ENCODE data around the gene PIAS3. TPM values are rescaled to one million over a fixed set of nuclear protein-coding genes. Genes with fewer than 3 reads are reported as not detected.
"Not testable (repeated sequence)": the region's sequence is repeated elsewhere in the genome, so short reads cannot be mapped to it uniquely, and the experiment has no call there.

PIAS3 gene
- total and polyA plus RNA-seq, 2 donors from 2014 or later: 12.5 to 36.9 TPM

- TF ChIP-seq CTCF (IDR thresholded peaks at IDR 0.05; ENCODE audit: borderline replicate concordance, extremely low read depth, insufficient read depth): no peak
- peak within 1 kb of the TSS; percentile 12 to 84 (median 82) for H3K9ac ChIP-seq (ENCODE audit: low read length in 3 of 3)
- peaks cover 0 to 6% (median 0%) of the 10 kb centered on the region in 3 donors for H3K4me1 ChIP-seq (ENCODE audit: control insufficient read depth in 2 of 3, insufficient read depth in 2 of 3, low read depth in 1 of 3, low read length in 3 of 3)
- peak within 1 kb of the TSS; percentile 71 to 97 (median 73) for H3K4me3 ChIP-seq (ENCODE audit: low read length in 3 of 3)
- no peaks in the 10 kb centered on the region for H3K27me3 ChIP-seq (ENCODE audit: control insufficient read depth, insufficient read depth, low read length)
- FAIRE-seq: no peak
- no peaks in the 10 kb centered on the region for H3K9me3 ChIP-seq (ENCODE audit: control insufficient read depth in 2 of 3, insufficient read depth in 1 of 3, low read length in 3 of 3)
- peak; percentile 93 to 97 (median 96) for DNase-seq
- H3K36me3 ChIP-seq (ENCODE audit: control insufficient read depth in 2 of 3, insufficient read depth in 3 of 3, low read length in 3 of 3): peaks cover 11 to 23% (median 19%) of the 10 kb centered on the region in 3 donors
- intact Hi-C loops (cut with DNase I): no loop called here
- H3K27ac ChIP-seq (ENCODE audit: low read depth in 2 of 2, low read length in 2 of 2): peak within 1 kb of the TSS; percentile 83 to 85
These were observed 35.0 kb downstream of the PIAS3 start, which contains the start of the genes POLR3C and RNF115 for GRCh38 chr1:145823565-145824498. Gene POLR3C (plus strand): TSS chr1:145824200. CDS start chr1:145825777, 1,577 bp downstream. Gene RNF115 (minus strand): TSS chr1:145824095. CDS start chr1:145823873, 222 bp downstream.

- H3K9ac ChIP-seq (ENCODE audit: low read length in 3 of 3); H3K4me1 ChIP-seq (ENCODE audit: control insufficient read depth in 2 of 3, insufficient read depth in 2 of 3, low read depth in 1 of 3, low read length in 3 of 3); intact Hi-C loops (cut with DNase I); DNase-seq; FAIRE-seq; H3K27me3 ChIP-seq (ENCODE audit: control insufficient read depth, insufficient read depth, low read length); H3K9me3 ChIP-seq (ENCODE audit: control insufficient read depth in 2 of 3, insufficient read depth in 1 of 3, low read length in 3 of 3); H3K27ac ChIP-seq (ENCODE audit: low read depth in 2 of 2, low read length in 2 of 2); H3K4me3 ChIP-seq (ENCODE audit: low read length in 3 of 3): not testable (repeated sequence)
- peaks cover 10 to 13% (median 11%) of the 10 kb centered on the region in 3 donors for H3K36me3 ChIP-seq (ENCODE audit: control insufficient read depth in 2 of 3, insufficient read depth in 3 of 3, low read length in 3 of 3)
These were observed 36.0 kb downstream of the PIAS3 start for GRCh38 chr1:145822779-145823331.

- DNase-seq; FAIRE-seq; H3K27me3 ChIP-seq (ENCODE audit: control insufficient read depth, insufficient read depth, low read length); H3K4me3 ChIP-seq (ENCODE audit: low read length in 3 of 3); H3K9ac ChIP-seq (ENCODE audit: low read length in 3 of 3); H3K4me1 ChIP-seq (ENCODE audit: control insufficient read depth in 2 of 3, insufficient read depth in 2 of 3, low read depth in 1 of 3, low read length in 3 of 3); intact Hi-C loops (cut with DNase I); H3K9me3 ChIP-seq (ENCODE audit: control insufficient read depth in 2 of 3, insufficient read depth in 1 of 3, low read length in 3 of 3); H3K27ac ChIP-seq (ENCODE audit: low read depth in 2 of 2, low read length in 2 of 2); H3K36me3 ChIP-seq (ENCODE audit: control insufficient read depth in 2 of 3, insufficient read depth in 3 of 3, low read length in 3 of 3): not testable (repeated sequence)
These were observed 40.8 kb downstream of the PIAS3 start for GRCh38 chr1:145818095-145818494.

GRCh38 chr1:145812977-145813810 lies 45.7 kb downstream of the PIAS3 start:
- H3K4me3 ChIP-seq (ENCODE audit: low read length in 3 of 3); H3K36me3 ChIP-seq (ENCODE audit: control insufficient read depth in 2 of 3, insufficient read depth in 3 of 3, low read length in 3 of 3); intact Hi-C loops (cut with DNase I); H3K27ac ChIP-seq (ENCODE audit: low read depth in 2 of 2, low read length in 2 of 2); DNase-seq; H3K9ac ChIP-seq (ENCODE audit: low read length in 3 of 3); H3K4me1 ChIP-seq (ENCODE audit: control insufficient read depth in 2 of 3, insufficient read depth in 2 of 3, low read depth in 1 of 3, low read length in 3 of 3); H3K27me3 ChIP-seq (ENCODE audit: control insufficient read depth, insufficient read depth, low read length); FAIRE-seq; H3K9me3 ChIP-seq (ENCODE audit: control insufficient read depth in 2 of 3, insufficient read depth in 1 of 3, low read length in 3 of 3): not testable (repeated sequence)

Measured in kidney (tissue), 14 donors.